ENCODE measurements around the gene RPL38.

GRCh38 chr17:74245871-74246270 is 42.4 kb downstream of the RPL38 start:
- TF ChIP-seq CTCF (IDR thresholded peaks at IDR 0.05) (no peak), POLR2A (IDR thresholded peaks at IDR 0.05) (no peak)

Data from right lobe of liver (tissue), 4 donors.